Measurements from ENCODE around the gene MT1M.

Gene MT1M

DNA sequence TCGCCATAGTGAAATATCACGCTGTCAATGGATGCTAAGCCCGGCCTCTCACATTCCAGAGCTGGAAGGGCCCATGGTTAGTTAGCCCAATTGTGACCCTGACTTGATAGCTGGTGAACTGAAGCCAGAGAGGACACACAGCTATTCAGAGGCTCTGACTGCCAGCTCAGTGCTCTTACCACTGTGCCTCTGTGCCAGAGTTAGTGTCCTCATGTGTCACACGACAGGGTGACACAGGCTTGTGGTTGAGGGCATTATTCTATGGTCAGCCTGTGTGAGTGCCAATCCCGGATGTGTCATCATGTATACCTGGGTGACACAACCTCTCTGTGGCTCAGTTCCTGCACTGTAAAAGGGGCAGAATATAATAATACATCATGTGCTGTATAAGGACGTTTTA is 47.4 kb downstream of the MT1M start:
- DNase-seq, result no peak

DNA sequence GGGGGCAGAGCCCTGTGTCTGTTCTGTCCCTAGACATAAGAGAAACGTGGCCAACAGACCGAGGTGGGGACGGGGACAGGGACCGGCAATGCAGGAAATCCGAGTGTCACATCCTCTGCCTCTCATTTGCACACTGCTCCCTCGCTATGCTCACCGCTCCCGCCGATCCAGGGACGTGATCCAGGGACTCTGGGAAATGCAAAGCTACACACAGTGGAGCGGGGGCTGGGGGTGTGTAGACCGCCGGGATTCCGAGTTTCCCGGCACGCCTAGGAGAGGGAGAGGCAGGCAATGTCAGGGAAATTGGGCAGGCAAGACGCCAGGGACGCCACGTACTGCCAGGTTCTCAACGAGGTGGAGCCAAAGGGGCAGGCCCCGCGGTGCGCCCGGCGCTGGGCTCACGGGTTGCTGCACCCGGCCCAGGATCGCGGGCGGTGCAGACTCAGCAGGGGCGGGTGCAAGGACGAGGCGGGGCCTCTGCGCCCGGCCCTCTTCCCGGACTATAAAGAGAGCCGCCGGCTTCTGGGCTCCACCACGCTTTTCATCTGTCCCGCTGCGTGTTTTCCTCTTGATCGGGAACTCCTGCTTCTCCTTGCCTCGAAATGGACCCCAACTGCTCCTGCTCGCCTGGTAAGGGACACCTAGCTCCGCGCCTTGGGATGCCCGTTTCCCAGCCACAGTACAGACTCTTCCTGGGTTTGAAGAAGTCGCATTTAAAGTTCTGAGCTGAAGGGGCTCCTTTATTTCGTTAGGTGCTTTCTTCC is 49.7 kb downstream of the MT1M start, which contains the start of gene MT1X:
MT1X (plus strand) TSS at position 532 of the 764 bp plus-strand sequence; CDS start at position 603, 71 bp downstream.
- peak; percentile 81 for DNase-seq

DNA sequence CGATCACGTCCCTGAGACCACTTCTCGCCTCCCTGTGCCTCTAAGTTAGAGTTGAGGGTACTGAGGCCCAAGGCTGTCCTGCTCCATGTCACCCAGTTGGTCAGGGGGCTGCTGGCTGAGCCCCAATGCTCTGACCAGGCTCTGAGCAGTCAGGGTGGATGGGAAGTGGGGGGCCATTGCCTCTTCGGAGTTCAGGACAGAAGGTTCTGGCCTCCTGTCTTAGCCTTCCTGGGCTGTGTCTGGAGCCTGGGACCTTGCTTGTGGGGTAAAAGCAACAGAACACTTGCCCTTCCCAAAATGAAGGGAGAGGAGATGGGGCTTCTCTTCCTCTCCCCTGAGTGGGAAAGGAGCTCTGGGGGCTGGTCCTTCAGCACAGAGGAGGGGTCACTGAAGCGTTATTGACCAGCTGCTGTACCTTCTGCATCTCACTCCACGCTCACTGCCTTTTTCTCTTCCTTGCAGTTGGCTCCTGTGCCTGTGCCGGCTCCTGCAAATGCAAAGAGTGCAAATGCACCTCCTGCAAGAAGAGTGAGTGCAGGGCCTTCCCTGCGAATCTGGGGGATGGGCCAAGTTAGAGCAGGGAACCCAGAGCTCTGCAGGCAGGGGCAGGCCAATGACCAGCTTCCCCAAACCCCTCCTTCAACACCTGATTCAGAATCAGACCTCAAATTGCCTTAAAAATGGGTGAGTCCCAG is 50.4 kb downstream of the MT1M start:
- no peak for DNase-seq
